H9 (cell line): ENCODE results near the gene NDC80. TPM values are rescaled to one million over a fixed set of nuclear protein-coding genes. Genes with fewer than 3 reads are reported as not detected.

Experiments
- DNase-seq: peaks from one replicate; pipeline ENCODE4 v3.0.0-alpha.2; 2017
- H2AFZ ChIP-seq: one replicate; pipeline ENCODE4 v1.6.1; 2013; ENCODE audit warnings: mild to moderate bottlenecking, low read length, control low read depth, moderate library complexity
- H2AK5ac ChIP-seq: 2 replicates; pipeline ENCODE4 v1.6.1; 2013; ENCODE audit warnings: low read length, control low read depth, mixed read lengths; ENCODE audit not compliant: insufficient read length
- H2BK120ac ChIP-seq: one replicate; pipeline ENCODE4 v1.6.1; 2013; ENCODE audit warnings: low read depth, mild to moderate bottlenecking, low read length, control low read depth, inconsistent platforms; ENCODE audit not compliant: poor library complexity, severe bottlenecking
- H2BK12ac ChIP-seq: 2 replicates; pipeline ENCODE4 v1.6.1; 2013; ENCODE audit warnings: low read length, control low read depth, mixed read lengths, low read depth; ENCODE audit not compliant: insufficient read length
- H2BK15ac ChIP-seq: 2 replicates; pipeline ENCODE4 v1.6.1; 2013; ENCODE audit warnings: low read depth, low read length, control low read depth
- H2BK20ac ChIP-seq: one replicate; pipeline ENCODE4 v1.6.1; 2013; ENCODE audit warnings: low read depth, mild to moderate bottlenecking, low read length, control low read depth, inconsistent platforms; ENCODE audit not compliant: poor library complexity, severe bottlenecking
- H2BK5ac ChIP-seq: 2 replicates; pipeline ENCODE4 v1.6.1; 2013; ENCODE audit warnings: low read length, control low read depth, mixed read lengths; ENCODE audit not compliant: insufficient read length
- H3K14ac ChIP-seq: 2 replicates; pipeline ENCODE4 v1.6.1; 2013; ENCODE audit warnings: low read length, control low read depth; ENCODE audit not compliant: insufficient read depth
- H3K18ac ChIP-seq: 2 replicates; pipeline ENCODE4 v1.6.1; 2013; ENCODE audit warnings: low read depth, mild to moderate bottlenecking, mixed read lengths, low read length, control low read depth; ENCODE audit not compliant: insufficient read length
- H3K23ac ChIP-seq: 2 replicates; pipeline ENCODE4 v1.6.1; 2013; ENCODE audit warnings: low read length, control low read depth, mixed read lengths, low read depth; ENCODE audit not compliant: insufficient read length
- H3K23me2 ChIP-seq: 2 replicates; pipeline ENCODE4 v1.6.1; 2013; ENCODE audit warnings: low read depth, mild to moderate bottlenecking, mixed read lengths, low read length, control low read depth; ENCODE audit not compliant: insufficient read length, poor library complexity, severe bottlenecking
- H3K27ac ChIP-seq: 2 replicates; pipeline ENCODE4 v1.5.1; 2013; ENCODE audit warnings: low read length, control low read depth, mixed read lengths, low read depth; ENCODE audit not compliant: insufficient read length
- H3K27me3 ChIP-seq: 2 replicates; pipeline ENCODE4 v1.6.1; 2013; ENCODE audit warnings: low read length, control low read depth, inconsistent platforms; ENCODE audit not compliant: insufficient read depth
- H3K4ac ChIP-seq: 2 replicates; pipeline ENCODE4 v1.6.1; 2013; ENCODE audit warnings: low read depth, mild to moderate bottlenecking, control low read depth, inconsistent platforms, low read length, moderate library complexity
- H3K4me1 ChIP-seq: 2 replicates; pipeline ENCODE4 v1.6.1; 2013; ENCODE audit warnings: low read length, control low read depth, inconsistent platforms; ENCODE audit not compliant: insufficient read depth
- H3K4me2 ChIP-seq: 2 replicates; pipeline ENCODE4 v1.6.1; 2013; ENCODE audit warnings: low read length, control low read depth, mixed read lengths; ENCODE audit not compliant: insufficient read length, insufficient read depth
- H3K56ac ChIP-seq: 2 replicates; pipeline ENCODE4 v1.6.1; 2013; ENCODE audit warnings: low read depth, mild to moderate bottlenecking, mixed read lengths, low read length, control low read depth; ENCODE audit not compliant: insufficient read length
- H3K79me1 ChIP-seq: 2 replicates; pipeline ENCODE4 v1.6.1; 2013; ENCODE audit warnings: low read depth, mild to moderate bottlenecking, moderate library complexity, low read length, control low read depth, inconsistent platforms; ENCODE audit not compliant: insufficient read depth, poor library complexity, severe bottlenecking
- H3K79me2 ChIP-seq: 2 replicates; pipeline ENCODE4 v1.6.1; 2013; ENCODE audit warnings: low read length, control low read depth, inconsistent platforms; ENCODE audit not compliant: insufficient read depth
- H3K9ac ChIP-seq: 2 replicates; pipeline ENCODE4 v1.6.1; 2013; ENCODE audit warnings: low read length, control low read depth, mixed read lengths; ENCODE audit not compliant: insufficient read length; ENCODE audit errors: extremely low read depth
- H3K9me3 ChIP-seq: one replicate; pipeline ENCODE4 v1.6.1; 2013; ENCODE audit warnings: low read depth, low read length, inconsistent platforms; ENCODE audit not compliant: control insufficient read depth
- H3T11ph ChIP-seq: one replicate; pipeline ENCODE4 v1.6.1; 2013; ENCODE audit warnings: mild to moderate bottlenecking, low read length, control low read depth, inconsistent platforms
- H4K20me1 ChIP-seq: one replicate; pipeline ENCODE4 v1.6.1; 2013; ENCODE audit not compliant: control insufficient read depth, insufficient read length, insufficient read depth
- H4K5ac ChIP-seq: 2 replicates; pipeline ENCODE4 v1.6.1; 2013; ENCODE audit warnings: low read depth, mild to moderate bottlenecking, mixed read lengths, low read length, control low read depth; ENCODE audit not compliant: insufficient read length
- H4K8ac ChIP-seq: replicated peaks from 2 replicates; pipeline ENCODE4 v1.6.1; 2013; ENCODE audit warnings: low read length, control low read depth, mixed read lengths, low read depth; ENCODE audit not compliant: insufficient read length
- H4K91ac ChIP-seq: 2 replicates; pipeline ENCODE4 v1.6.1; 2013; ENCODE audit warnings: low read depth, mild to moderate bottlenecking, moderate library complexity, mixed read lengths, low read length, control low read depth; ENCODE audit not compliant: insufficient read length
- H3K27ac Mint-ChIP-seq, 3 experiments: 2 replicates in 2 of 3; 3 replicates in 1 of 3; pipeline ENCODE4 v1.8.0; 2020 to 2021; ENCODE audit warnings: mixed read lengths in 3 of 3, mild to moderate bottlenecking in 1 of 3, moderate library complexity in 1 of 3
- H3K27me3 Mint-ChIP-seq: 2 replicates; pipeline ENCODE4 v1.8.0; 2021; ENCODE audit warnings: low read depth, mild to moderate bottlenecking, moderate library complexity, mixed read lengths
- H3K36me3 Mint-ChIP-seq, 3 experiments: 2 replicates in 2 of 3; 3 replicates in 1 of 3; pipeline ENCODE4 v1.8.0; 2020 to 2021; ENCODE audit warnings: low read depth in 3 of 3, mixed read lengths in 3 of 3; ENCODE audit not compliant: insufficient read depth in 1 of 3
- H3K4me1 Mint-ChIP-seq, 2 experiments: 2 replicates each; pipeline ENCODE4 v1.8.0; 2020; ENCODE audit warnings: mixed read lengths in 2 of 2
- H3K4me3 Mint-ChIP-seq, 2 experiments: 2 replicates in 1 of 2; 3 replicates in 1 of 2; pipeline ENCODE4 v1.8.0; 2020 to 2021; ENCODE audit warnings: mild to moderate bottlenecking in 2 of 2, mixed read lengths in 2 of 2, moderate library complexity in 1 of 2
- H3K9me3 Mint-ChIP-seq, 2 experiments: 2 replicates in 1 of 2; 3 replicates in 1 of 2; pipeline ENCODE4 v1.8.0; 2020; ENCODE audit warnings: mild to moderate bottlenecking in 2 of 2, mixed read lengths in 2 of 2, moderate library complexity in 1 of 2
- CTCF ChIP-seq: fragments of 200-600 bp; sonication (generic); conservative IDR thresholded peaks from 3 replicates; pipeline ENCODE4 v1.8.0; 2021; ENCODE audit warnings: antibody characterized with exemption, mild to moderate bottlenecking
- WGBS: extraction: QIAGEN DNeasy Blood & Tissue Kit; methylation state at CpG from one replicate; pipeline ENCODE4 v1.1.7; 2013; ENCODE audit warnings: missing lambda C conversion rate, low lambda C conversion rate, mixed read lengths; ENCODE audit not compliant: insufficient read length; ENCODE audit errors: extremely low coverage; 5-methylcytosine and 5-hydroxymethylcytosine counted together
- total RNA-seq: library from RNA; stranded (reverse); gene quantifications from 2 replicates; pipeline ENCODE4 v1.2.1, GENCODE V29; 2021

Gene NDC80
- total RNA-seq, 1 experiment from 2014 or later: 39.5 TPM

GRCh38 chr18:2635586-2635985 lies 64.2 kb downstream of the NDC80 start:
- H3K4me3 Mint-ChIP-seq: no peak overlapping the region
- peaks cover 4 to 8% of the 10 kb centered on the region in 2 experiments; a peak in 3 of 5 replicates for H3K9me3 Mint-ChIP-seq
- Histone ChIP-seq H3K79me1 (no peaks in the 10 kb centered on the region), H4K8ac (no peak overlapping the region), H3K79me2 (no peaks in the 10 kb centered on the region), H3K14ac (no peak overlapping the region), H2AK5ac (no peak overlapping the region), H3K18ac (no peak overlapping the region), H3K9me3 (no peaks in the 10 kb centered on the region), H2BK15ac (no peak overlapping the region), H4K91ac (no peak overlapping the region), H2AFZ (no peak overlapping the region), H2BK5ac (no peak overlapping the region), H3K9ac (no peak overlapping the region), H2BK12ac (no peak overlapping the region), H3K27ac (no peak overlapping the region), H3K23ac (no peak overlapping the region), H3K23me2 (no peaks in the 10 kb centered on the region), H2BK20ac (no peak overlapping the region), H3T11ph (no peak overlapping the region), H3K56ac (no peak overlapping the region), H2BK120ac (no peak overlapping the region), H4K20me1 (no peaks in the 10 kb centered on the region), H3K4me2 (no peak overlapping the region), H4K5ac (no peak overlapping the region), H3K4ac (no peak overlapping the region), H3K4me1 (no peaks in the 10 kb centered on the region), H3K27me3 (no peaks in the 10 kb centered on the region)
- H3K4me1 Mint-ChIP-seq: no peaks in the 10 kb centered on the region; a peak in 1 of 4 replicates
- no CpG with 5 or more reads among the region's 1 CpG for WGBS
- no peak for DNase-seq
- H3K27me3 Mint-ChIP-seq: peaks cover 6% of the 10 kb centered on the region
- no peak for TF ChIP-seq CTCF
- no peak overlapping the region for H3K27ac Mint-ChIP-seq
- peaks cover 0 to 4% (median 0%) of the 10 kb centered on the region in 3 experiments; a peak in 2 of 7 replicates for H3K36me3 Mint-ChIP-seq
